GM10248 (cell line): ENCODE data around the gene TMEM273.

Experiments used
- CTCF ChIA-PET: fragments of 300-600 bp; sonication (Branson Sonifier 250); formaldehyde crosslinking; extraction: SDS; loops from one replicate; lab custom pipeline; 2021; ENCODE audit warnings: antibody characterized with exemption; lab: Yijun Ruan, JAX
- POLR2A ChIA-PET: fragments of 350-650 bp; sonication (Branson Sonifier 250); formaldehyde crosslinking; extraction: SDS; loops from one replicate; lab custom pipeline; 2020; ENCODE audit warnings: antibody characterized with exemption; lab: Yijun Ruan, JAX
- DNase-seq: peaks from one replicate; pipeline ENCODE4 v3.0.0; 2012; ENCODE audit errors: extremely low spot score
- CTCF ChIP-seq: IDR thresholded peaks from 2 replicates; pipeline ENCODE4 v1.5.1; 2012; ENCODE audit warnings: mild to moderate bottlenecking, low read depth; ENCODE audit errors: extremely low read depth, missing control alignments, control extremely low read depth

The TMEM273 gene

GRCh38 chr10:49163741-49164140 lies 24.4 kb downstream of the TMEM273 start:
- CTCF ChIA-PET, result interaction anchor here (1.0 to 2.9 kb wide), 12 partner anchors 8 to 506 kb away, joined by 3 to 28 read pairs (median 6); no protein-coding TSS in a partner anchor
- no peak for TF ChIP-seq CTCF

GRCh38 chr10:49162761-49163310 lies 25.4 kb downstream of the TMEM273 start:
- TF ChIP-seq CTCF, result no peak
- no peak for DNase-seq
- POLR2A ChIA-PET, result no interaction called here
- CTCF ChIA-PET, result interaction anchor here (1.4 to 2.9 kb wide), 4 partner anchors 11 to 506 kb away, joined by 4 to 28 read pairs (median 10); no protein-coding TSS in a partner anchor

More at GRCh38 chr10:49163741-49164140, 24.4 kb downstream of the TMEM273 start:
- POLR2A ChIA-PET, result no interaction called here
- DNase-seq, result no peak

- ChIA-PET POLR2A (no interaction called here), CTCF (interaction anchor here (1.1 to 1.4 kb wide), 3 partner anchors 9 to 505 kb away, joined by 3 to 7 read pairs (median 3); no protein-coding TSS in a partner anchor)
- no peak for DNase-seq
- no peak for TF ChIP-seq CTCF
These were observed 26.1 kb downstream of the TMEM273 start for GRCh38 chr10:49162063-49162462.

GRCh38 chr10:49161411-49161997 lies 26.7 kb downstream of the TMEM273 start:
- ChIA-PET CTCF (interaction anchor here (1.0 to 1.3 kb wide), 3 partner anchors 9 to 503 kb away, joined by 3 to 6 read pairs (median 3); no protein-coding TSS in a partner anchor), POLR2A (no interaction called here)
- no peak for DNase-seq
- no peak for TF ChIP-seq CTCF

- POLR2A ChIA-PET, result no interaction called here
- TF ChIP-seq CTCF, result no peak
- no peak for DNase-seq
- CTCF ChIA-PET, result interaction anchor here (1.0 kb wide), 1 partner anchor 502 kb away, joined by 6 read pairs; no protein-coding TSS in a partner anchor
These were observed 27.4 kb downstream of the TMEM273 start for GRCh38 chr10:49160814-49161213.

- no peak for DNase-seq
- POLR2A ChIA-PET, result no interaction called here
- TF ChIP-seq CTCF, result no peak
- CTCF ChIA-PET, result no interaction called here
These were observed 28.1 kb downstream of the TMEM273 start for GRCh38 chr10:49160110-49160509.
